Frontal cortex (tissue), 1 donor: ENCODE data around the gene UBE2G2. TPM values are rescaled to one million over a fixed set of nuclear protein-coding genes. Genes with fewer than 3 reads are reported as not detected.

Source experiments
- total RNA-seq: library from RNA; depleted of rRNA; stranded (reverse); fragments of >200 nt; gene quantifications from one replicate; pipeline ENCODE4 v1.2.3, GENCODE V29; 2014

Gene UBE2G2
- total RNA-seq, 1 donor from 2014 or later: 39.9 TPM

Other genes starting within 250 kb of the UBE2G2 start
- not detected for gene KRTAP10-3, start 243.0 kb downstream of the UBE2G2 start, total RNA-seq
- gene KRTAP10-4, start 228.1 kb downstream of the UBE2G2 start, total RNA-seq: not detected
- not detected for gene KRTAP10-5, start 221.2 kb downstream of the UBE2G2 start, total RNA-seq
- not detected for gene KRTAP10-6, start 209.3 kb downstream of the UBE2G2 start, total RNA-seq
- gene KRTAP10-7, start 201.2 kb downstream of the UBE2G2 start, total RNA-seq: not detected
- not detected for gene KRTAP10-8, start 189.7 kb downstream of the UBE2G2 start, total RNA-seq
- gene KRTAP10-9, start 174.7 kb downstream of the UBE2G2 start, total RNA-seq: not detected
- gene KRTAP10-10, start 164.5 kb downstream of the UBE2G2 start, total RNA-seq: not detected
- not detected for gene KRTAP10-11, start 155.4 kb downstream of the UBE2G2 start, total RNA-seq
- gene KRTAP12-4, start 147.2 kb downstream of the UBE2G2 start, total RNA-seq: not detected
- not detected for gene KRTAP12-3, start 143.9 kb downstream of the UBE2G2 start, total RNA-seq
- not detected for gene KRTAP12-2, start 134.9 kb downstream of the UBE2G2 start, total RNA-seq
- gene KRTAP12-1, start 119.7 kb downstream of the UBE2G2 start, total RNA-seq: not detected
- not detected for gene KRTAP10-12, start 104.6 kb downstream of the UBE2G2 start, total RNA-seq
- not detected for gene TSPEAR, start 90.2 kb downstream of the UBE2G2 start, total RNA-seq
- gene SUMO3, start 16.2 kb upstream of the UBE2G2 start, total RNA-seq: 63.2 TPM
- gene PTTG1IP, start 71.9 kb upstream of the UBE2G2 start, total RNA-seq: 72.2 TPM
- 4.9 TPM for gene ITGB2, start 119.1 kb upstream of the UBE2G2 start, total RNA-seq
- 7.3 TPM for gene SLX9, start 138.2 kb upstream of the UBE2G2 start, total RNA-seq